ENCODE data around the gene CDHR3. TPM values are rescaled to one million over a fixed set of nuclear protein-coding genes. Genes with fewer than 3 reads are reported as not detected.

The CDHR3 gene
- total and polyA plus RNA-seq, 4 donors: 10.5 to 80.3 (median 36.0) TPM

DNA sequence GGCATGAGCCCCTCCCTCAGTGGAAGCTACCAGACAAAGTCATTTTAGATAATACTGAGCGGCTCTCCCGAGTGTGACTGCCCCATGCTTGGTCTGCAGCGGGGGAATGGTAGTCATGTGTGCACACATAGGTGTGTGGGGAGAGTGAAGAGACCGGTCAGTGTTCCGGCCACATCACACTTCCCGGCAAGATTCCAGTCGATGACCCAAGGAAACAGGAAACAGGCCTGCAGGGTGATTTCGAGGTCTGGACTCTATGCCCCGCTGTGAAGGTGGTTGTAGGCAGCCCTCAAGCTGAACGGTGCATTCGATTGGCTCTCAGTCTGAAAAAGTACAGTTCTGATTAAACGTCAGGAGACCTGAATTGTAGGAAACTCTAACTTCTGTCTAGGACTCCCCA is 75.9 kb downstream of the CDHR3 start:
- TF ChIP-seq, protein P1, sequence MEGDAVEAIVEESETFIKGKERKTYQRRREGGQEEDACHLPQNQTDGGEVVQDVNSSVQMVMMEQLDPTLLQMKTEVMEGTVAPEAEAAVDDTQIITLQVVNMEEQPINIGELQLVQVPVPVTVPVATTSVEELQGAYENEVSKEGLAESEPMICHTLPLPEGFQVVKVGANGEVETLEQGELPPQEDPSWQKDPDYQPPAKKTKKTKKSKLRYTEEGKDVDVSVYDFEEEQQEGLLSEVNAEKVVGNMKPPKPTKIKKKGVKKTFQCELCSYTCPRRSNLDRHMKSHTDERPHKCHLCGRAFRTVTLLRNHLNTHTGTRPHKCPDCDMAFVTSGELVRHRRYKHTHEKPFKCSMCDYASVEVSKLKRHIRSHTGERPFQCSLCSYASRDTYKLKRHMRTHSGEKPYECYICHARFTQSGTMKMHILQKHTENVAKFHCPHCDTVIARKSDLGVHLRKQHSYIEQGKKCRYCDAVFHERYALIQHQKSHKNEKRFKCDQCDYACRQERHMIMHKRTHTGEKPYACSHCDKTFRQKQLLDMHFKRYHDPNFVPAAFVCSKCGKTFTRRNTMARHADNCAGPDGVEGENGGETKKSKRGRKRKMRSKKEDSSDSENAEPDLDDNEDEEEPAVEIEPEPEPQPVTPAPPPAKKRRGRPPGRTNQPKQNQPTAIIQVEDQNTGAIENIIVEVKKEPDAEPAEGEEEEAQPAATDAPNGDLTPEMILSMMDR (IDR thresholded peaks at IDR 0.05; ENCODE audit: control extremely low read depth, extremely low read depth): no peak
- DNase-seq (no peak), ATAC-seq (ENCODE audit: insufficient read depth, low FRiP score) (no peak)
- no peaks in the 10 kb centered on the region for H3K36me3 ChIP-seq (ENCODE audit: control insufficient read depth in 4 of 4, insufficient read depth in 4 of 4, low read length in 4 of 4)
- peaks cover 0 to 23% (median 8%) of the 10 kb centered on the region in 5 donors for H3K4me1 ChIP-seq (ENCODE audit: control insufficient read depth in 5 of 5, insufficient read depth in 5 of 5, low read length in 5 of 5)
- H3K9ac ChIP-seq (ENCODE audit: insufficient read depth in 1 of 2, low read length in 2 of 2): peak overlapping the region in 1 of 2 donors; percentile 16
- H3K27me3 ChIP-seq (ENCODE audit: control insufficient read depth in 3 of 3, insufficient read depth in 3 of 3, low read length in 2 of 3): no peaks in the 10 kb centered on the region
- H3K27ac ChIP-seq (ENCODE audit: low read depth in 1 of 2, low read length in 1 of 2): no peak overlapping the region
- 76 to 88% methylated on average over 12 of the region's 12 CpGs for WGBS, 2 donors
- H3K9me3 ChIP-seq (ENCODE audit: control insufficient read depth in 4 of 4, insufficient read depth in 3 of 4, low read length in 3 of 4): peaks cover 0 to 3% (median 0%) of the 10 kb centered on the region in 4 donors
- H3K4me3 ChIP-seq: no peak overlapping the region

DNA sequence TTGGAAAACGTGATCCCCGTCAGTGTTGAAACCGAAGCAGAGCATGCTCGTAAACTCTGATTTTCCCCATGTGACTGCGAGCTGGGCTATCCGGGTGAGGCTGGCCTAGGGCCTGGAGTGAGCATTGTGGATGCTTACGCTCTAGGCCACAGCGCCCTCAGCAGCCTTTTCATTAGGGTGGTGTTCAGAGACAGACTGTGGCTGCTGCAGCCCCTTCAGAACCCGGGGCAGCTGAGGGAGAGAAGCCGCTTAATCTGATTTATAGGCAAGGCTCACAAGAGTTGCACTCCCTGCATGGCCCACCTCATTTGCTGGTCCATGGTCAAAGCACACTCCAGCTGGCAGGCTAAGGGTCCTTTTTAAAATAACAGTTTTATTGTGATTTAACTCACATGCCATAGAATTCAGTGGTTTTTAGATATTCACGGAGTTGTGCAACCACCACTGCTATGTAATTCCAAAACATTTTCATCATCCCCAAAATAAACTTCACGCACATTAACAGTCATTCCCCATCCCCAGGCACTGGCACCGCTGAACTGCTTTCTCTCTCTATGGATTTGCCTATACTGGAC is 76.5 kb downstream of the CDHR3 start:
- H3K4me1 ChIP-seq (ENCODE audit: control insufficient read depth in 5 of 5, insufficient read depth in 5 of 5, low read length in 5 of 5): peaks cover 0 to 23% (median 8%) of the 10 kb centered on the region in 5 donors
- no peaks in the 10 kb centered on the region for H3K27me3 ChIP-seq (ENCODE audit: control insufficient read depth in 3 of 3, insufficient read depth in 3 of 3, low read length in 2 of 3)
- 85 to 89% methylated on average over 13 of the region's 13 CpGs for WGBS, 2 donors
- DNase-seq (peak; percentile 84 to 94 (median 91)), ATAC-seq (ENCODE audit: insufficient read depth, low FRiP score) (no peak)
- no peak overlapping the region for H3K27ac ChIP-seq (ENCODE audit: low read depth in 1 of 2, low read length in 1 of 2)
- H3K4me3 ChIP-seq: no peak overlapping the region
- H3K36me3 ChIP-seq (ENCODE audit: control insufficient read depth in 4 of 4, insufficient read depth in 4 of 4, low read length in 4 of 4): no peaks in the 10 kb centered on the region
- H3K9ac ChIP-seq (ENCODE audit: insufficient read depth in 1 of 2, low read length in 2 of 2): peak overlapping the region in 1 of 2 donors; percentile 16
- TF ChIP-seq, protein P1 (IDR thresholded peaks at IDR 0.05; ENCODE audit: control extremely low read depth, extremely low read depth): no peak
- H3K9me3 ChIP-seq (ENCODE audit: control insufficient read depth in 4 of 4, insufficient read depth in 3 of 4, low read length in 3 of 4): no peaks in the 10 kb centered on the region

DNA sequence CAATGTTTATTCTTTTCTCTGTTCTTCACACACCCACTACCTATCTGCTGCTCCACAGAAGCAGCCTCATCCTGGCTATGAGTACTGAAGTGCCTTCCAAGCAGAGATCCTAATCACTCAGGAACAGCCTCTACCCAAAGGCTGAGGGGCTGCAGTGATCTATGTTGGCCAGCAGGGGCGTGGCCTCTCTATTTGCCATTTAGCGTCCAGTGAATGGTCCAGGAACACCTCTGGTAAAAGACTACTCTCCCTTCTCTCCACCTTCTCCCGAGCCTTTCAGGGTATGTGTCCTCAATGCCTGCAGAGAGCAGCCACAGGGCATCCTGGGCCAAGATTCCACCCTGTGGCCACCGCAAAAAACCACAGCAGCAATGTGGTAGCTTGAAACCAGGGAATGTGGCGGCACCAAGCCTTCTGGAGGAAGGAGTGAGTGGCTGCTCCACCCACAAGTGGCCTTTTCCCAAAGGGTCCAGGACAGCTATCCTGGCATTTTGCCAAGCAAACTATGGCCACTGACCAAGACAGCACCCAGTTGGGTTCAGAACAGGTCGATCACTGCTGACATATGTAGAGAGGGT is 78.2 kb downstream of the CDHR3 start:
- peaks cover 0 to 30% (median 8%) of the 10 kb centered on the region in 5 donors for H3K4me1 ChIP-seq (ENCODE audit: control insufficient read depth in 5 of 5, insufficient read depth in 5 of 5, low read length in 5 of 5)
- no peak for ATAC-seq (ENCODE audit: insufficient read depth, low FRiP score)

More for the DNA sequence above, 78.2 kb downstream of the CDHR3 start:
- Histone ChIP-seq H3K36me3 (ENCODE audit: control insufficient read depth in 4 of 4, insufficient read depth in 4 of 4, low read length in 4 of 4) (no peaks in the 10 kb centered on the region), H3K9ac (ENCODE audit: insufficient read depth in 1 of 2, low read length in 2 of 2) (no peak overlapping the region), H3K9me3 (ENCODE audit: control insufficient read depth in 4 of 4, insufficient read depth in 3 of 4, low read length in 3 of 4) (no peaks in the 10 kb centered on the region), H3K27ac (ENCODE audit: low read depth in 1 of 2, low read length in 1 of 2) (no peak overlapping the region), H3K27me3 (ENCODE audit: control insufficient read depth in 3 of 3, insufficient read depth in 3 of 3, low read length in 2 of 3) (no peaks in the 10 kb centered on the region), H3K4me3 (no peak overlapping the region)
- TF ChIP-seq, protein P1 (IDR thresholded peaks at IDR 0.05; ENCODE audit: control extremely low read depth, extremely low read depth): peak; percentile 20
- DNase-seq: no peak
- 50 to 51% methylated on average over 6 of the region's 6 CpGs for WGBS, 2 donors
